HL-60 (cell line): ENCODE data around the gene ZNF423.

Experiments
- POLR2AphosphoS5 ChIP-seq: IDR thresholded peaks from 2 replicates; pipeline ENCODE4 v1.6.1; 2012; ENCODE audit warnings: low read depth
- TF ChIP-seq, protein P1 (sequence below): IDR thresholded peaks from 2 replicates; pipeline ENCODE4 v1.6.1; 2012; ENCODE audit warnings: low read depth; ENCODE audit not compliant: insufficient replicate concordance

GRCh38 chr16:49600976-49601375 is 254.9 kb downstream of the ZNF423 start:
- TF ChIP-seq, protein P1, sequence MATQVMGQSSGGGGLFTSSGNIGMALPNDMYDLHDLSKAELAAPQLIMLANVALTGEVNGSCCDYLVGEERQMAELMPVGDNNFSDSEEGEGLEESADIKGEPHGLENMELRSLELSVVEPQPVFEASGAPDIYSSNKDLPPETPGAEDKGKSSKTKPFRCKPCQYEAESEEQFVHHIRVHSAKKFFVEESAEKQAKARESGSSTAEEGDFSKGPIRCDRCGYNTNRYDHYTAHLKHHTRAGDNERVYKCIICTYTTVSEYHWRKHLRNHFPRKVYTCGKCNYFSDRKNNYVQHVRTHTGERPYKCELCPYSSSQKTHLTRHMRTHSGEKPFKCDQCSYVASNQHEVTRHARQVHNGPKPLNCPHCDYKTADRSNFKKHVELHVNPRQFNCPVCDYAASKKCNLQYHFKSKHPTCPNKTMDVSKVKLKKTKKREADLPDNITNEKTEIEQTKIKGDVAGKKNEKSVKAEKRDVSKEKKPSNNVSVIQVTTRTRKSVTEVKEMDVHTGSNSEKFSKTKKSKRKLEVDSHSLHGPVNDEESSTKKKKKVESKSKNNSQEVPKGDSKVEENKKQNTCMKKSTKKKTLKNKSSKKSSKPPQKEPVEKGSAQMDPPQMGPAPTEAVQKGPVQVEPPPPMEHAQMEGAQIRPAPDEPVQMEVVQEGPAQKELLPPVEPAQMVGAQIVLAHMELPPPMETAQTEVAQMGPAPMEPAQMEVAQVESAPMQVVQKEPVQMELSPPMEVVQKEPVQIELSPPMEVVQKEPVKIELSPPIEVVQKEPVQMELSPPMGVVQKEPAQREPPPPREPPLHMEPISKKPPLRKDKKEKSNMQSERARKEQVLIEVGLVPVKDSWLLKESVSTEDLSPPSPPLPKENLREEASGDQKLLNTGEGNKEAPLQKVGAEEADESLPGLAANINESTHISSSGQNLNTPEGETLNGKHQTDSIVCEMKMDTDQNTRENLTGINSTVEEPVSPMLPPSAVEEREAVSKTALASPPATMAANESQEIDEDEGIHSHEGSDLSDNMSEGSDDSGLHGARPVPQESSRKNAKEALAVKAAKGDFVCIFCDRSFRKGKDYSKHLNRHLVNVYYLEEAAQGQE: no peak
- TF ChIP-seq POLR2AphosphoS5: no peak
